GM18867 (cell line): ENCODE results near the gene MORC2.

ENCODE experiments used
- ATAC-seq: cut with Tn5 transposase; IDR thresholded peaks from one replicate; pipeline ENCODE4 v1.9.1; 2021; ENCODE audit warnings: mild to moderate bottlenecking, moderate library complexity; ENCODE audit not compliant: unreplicated experiment

The MORC2 gene

GRCh38 chr22:30889996-30890480, 78.5 kb downstream of the MORC2 start:
- no peak for ATAC-seq

- ATAC-seq = no peak
These were observed 79.1 kb downstream of the MORC2 start for GRCh38 chr22:30889268-30889995.

- no peak for ATAC-seq
These were observed 80.7 kb downstream of the MORC2 start for GRCh38 chr22:30887861-30888260.

GRCh38 chr22:30887453-30887852, 81.1 kb downstream of the MORC2 start:
- no peak for ATAC-seq

GRCh38 chr22:30885591-30885990, 83.0 kb downstream of the MORC2 start:
- ATAC-seq = no peak

GRCh38 chr22:30885001-30885366, 83.6 kb downstream of the MORC2 start:
- no peak for ATAC-seq

GRCh38 chr22:30884211-30885000, 84.2 kb downstream of the MORC2 start:
- no peak for ATAC-seq

- no peak for ATAC-seq
These were observed 84.9 kb downstream of the MORC2 start for GRCh38 chr22:30883586-30884145.

GRCh38 chr22:30882974-30883533, 85.5 kb downstream of the MORC2 start:
- no peak for ATAC-seq

GRCh38 chr22:30882184-30882717, 86.3 kb downstream of the MORC2 start:
- no peak for ATAC-seq

GRCh38 chr22:30881361-30882183, 87.0 kb downstream of the MORC2 start:
- no peak for ATAC-seq

GRCh38 chr22:30880847-30881246, 87.7 kb downstream of the MORC2 start:
- no peak for ATAC-seq

GRCh38 chr22:30880181-30880601, 88.4 kb downstream of the MORC2 start:
- ATAC-seq = no peak

- no peak for ATAC-seq
These were observed 89.2 kb downstream of the MORC2 start for GRCh38 chr22:30879415-30879797.

- ATAC-seq = no peak
These were observed 89.8 kb downstream of the MORC2 start for GRCh38 chr22:30878516-30879414.

- ATAC-seq = no peak
These were observed 90.7 kb downstream of the MORC2 start for GRCh38 chr22:30877662-30878515.

GRCh38 chr22:30876915-30877553, 91.5 kb downstream of the MORC2 start:
- no peak for ATAC-seq

GRCh38 chr22:30876221-30876751, 92.3 kb downstream of the MORC2 start:
- no peak for ATAC-seq
